SK-N-SH (cell line): ENCODE measurements around the gene CRACR2A.

ENCODE experiments used
- RAD21 ChIP-seq: IDR thresholded peaks from 2 replicates; pipeline ENCODE4 v1.6.1; 2012; ENCODE audit warnings: mild to moderate bottlenecking, low read length
- TAF1 ChIP-seq: IDR thresholded peaks from 2 replicates; pipeline ENCODE4 v1.6.1; 2012; ENCODE audit warnings: low read depth, mild to moderate bottlenecking, low read length, moderate library complexity, borderline replicate concordance
- TF ChIP-seq, protein P1 (sequence below): fragments of 150-350 bp; IDR thresholded peaks from 2 replicates; pipeline ENCODE4 v1.6.1; 2017; ENCODE audit warnings: antibody characterized with exemption, low read length, low read depth, borderline replicate concordance
- TF ChIP-seq, protein P2 (sequence below): fragments of 200-600 bp; sonication (generic); IDR thresholded peaks from 2 replicates; pipeline ENCODE4 v1.6.1; 2017; ENCODE audit warnings: antibody characterized with exemption, mild to moderate bottlenecking, moderate library complexity

DNA sequence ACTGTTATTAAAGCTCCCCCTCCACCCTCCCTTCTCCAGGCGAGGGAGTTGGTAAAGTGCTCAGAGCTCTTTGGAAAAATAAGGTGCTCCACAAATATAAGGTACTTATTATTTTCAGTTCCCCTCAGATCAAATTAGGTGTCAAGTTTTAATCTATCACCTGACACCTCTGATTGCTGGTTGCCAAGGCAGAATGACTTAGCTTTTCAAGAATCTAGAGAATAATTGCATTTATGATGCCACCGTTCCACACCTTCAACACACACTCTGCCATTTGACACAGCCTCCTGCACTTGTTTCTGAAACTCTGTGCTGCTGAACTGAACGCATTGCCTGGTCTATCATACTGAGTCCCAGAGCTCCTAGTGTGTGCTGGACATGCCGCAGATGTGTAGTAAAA lies 128.6 kb downstream of the CRACR2A start:
- no peak for TF ChIP-seq TAF1
- TF ChIP-seq, protein P1, sequence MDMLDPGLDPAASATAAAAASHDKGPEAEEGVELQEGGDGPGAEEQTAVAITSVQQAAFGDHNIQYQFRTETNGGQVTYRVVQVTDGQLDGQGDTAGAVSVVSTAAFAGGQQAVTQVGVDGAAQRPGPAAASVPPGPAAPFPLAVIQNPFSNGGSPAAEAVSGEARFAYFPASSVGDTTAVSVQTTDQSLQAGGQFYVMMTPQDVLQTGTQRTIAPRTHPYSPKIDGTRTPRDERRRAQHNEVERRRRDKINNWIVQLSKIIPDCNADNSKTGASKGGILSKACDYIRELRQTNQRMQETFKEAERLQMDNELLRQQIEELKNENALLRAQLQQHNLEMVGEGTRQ, result no peak
- no peak for TF ChIP-seq RAD21
- TF ChIP-seq, protein P2, sequence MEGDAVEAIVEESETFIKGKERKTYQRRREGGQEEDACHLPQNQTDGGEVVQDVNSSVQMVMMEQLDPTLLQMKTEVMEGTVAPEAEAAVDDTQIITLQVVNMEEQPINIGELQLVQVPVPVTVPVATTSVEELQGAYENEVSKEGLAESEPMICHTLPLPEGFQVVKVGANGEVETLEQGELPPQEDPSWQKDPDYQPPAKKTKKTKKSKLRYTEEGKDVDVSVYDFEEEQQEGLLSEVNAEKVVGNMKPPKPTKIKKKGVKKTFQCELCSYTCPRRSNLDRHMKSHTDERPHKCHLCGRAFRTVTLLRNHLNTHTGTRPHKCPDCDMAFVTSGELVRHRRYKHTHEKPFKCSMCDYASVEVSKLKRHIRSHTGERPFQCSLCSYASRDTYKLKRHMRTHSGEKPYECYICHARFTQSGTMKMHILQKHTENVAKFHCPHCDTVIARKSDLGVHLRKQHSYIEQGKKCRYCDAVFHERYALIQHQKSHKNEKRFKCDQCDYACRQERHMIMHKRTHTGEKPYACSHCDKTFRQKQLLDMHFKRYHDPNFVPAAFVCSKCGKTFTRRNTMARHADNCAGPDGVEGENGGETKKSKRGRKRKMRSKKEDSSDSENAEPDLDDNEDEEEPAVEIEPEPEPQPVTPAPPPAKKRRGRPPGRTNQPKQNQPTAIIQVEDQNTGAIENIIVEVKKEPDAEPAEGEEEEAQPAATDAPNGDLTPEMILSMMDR, result no peak
